Neuronal stem cell (in vitro differentiated cells): ENCODE results near the gene OR13J1.

Source experiments
- DNase-seq: peaks from one replicate; pipeline ENCODE4 v3.0.0-alpha.2; 2013; ENCODE audit warnings: low spot score
- H2AFZ ChIP-seq: one replicate; pipeline ENCODE4 v1.6.1; 2013; ENCODE audit warnings: mild to moderate bottlenecking, low read length, inconsistent platforms
- H2AK5ac ChIP-seq: 2 replicates; pipeline ENCODE4 v1.6.1; 2013; ENCODE audit warnings: low read depth, mild to moderate bottlenecking, inconsistent platforms, low read length, moderate library complexity, mixed read lengths
- H2BK120ac ChIP-seq: 2 replicates; pipeline ENCODE4 v1.6.1; 2013; ENCODE audit warnings: low read depth, mild to moderate bottlenecking, inconsistent platforms, low read length, moderate library complexity, mixed read lengths
- H2BK12ac ChIP-seq: one replicate; pipeline ENCODE4 v1.6.1; 2013; ENCODE audit warnings: low read length, inconsistent platforms
- H2BK15ac ChIP-seq: 2 replicates; pipeline ENCODE4 v1.6.1; 2013; ENCODE audit warnings: mild to moderate bottlenecking, low read length, inconsistent platforms, mixed read lengths
- H2BK5ac ChIP-seq: one replicate; pipeline ENCODE4 v1.6.1; 2013; ENCODE audit warnings: inconsistent platforms, mild to moderate bottlenecking, low read length, moderate library complexity
- H3K14ac ChIP-seq: one replicate; pipeline ENCODE4 v1.6.1; 2013; ENCODE audit warnings: low read length, inconsistent platforms
- H3K18ac ChIP-seq: 2 replicates; pipeline ENCODE4 v1.6.1; 2013; ENCODE audit warnings: low read length, inconsistent platforms
- H3K23ac ChIP-seq: 2 replicates; pipeline ENCODE4 v1.6.1; 2013; ENCODE audit warnings: low read depth, mild to moderate bottlenecking, mixed read lengths, low read length, inconsistent platforms; ENCODE audit not compliant: poor library complexity
- H3K27ac ChIP-seq: replicated peaks from 3 replicates; pipeline ENCODE4 v1.5.1; 2013; ENCODE audit warnings: low read length, inconsistent platforms
- H3K27me3 ChIP-seq, 3 experiments: 2 replicates each; pipeline ENCODE4 v1.6.1; 2013; ENCODE audit warnings: low read length in 3 of 3, mild to moderate bottlenecking in 2 of 3, inconsistent platforms in 1 of 3, low read depth in 1 of 3, mixed read lengths in 1 of 3, moderate library complexity in 1 of 3; ENCODE audit not compliant: control insufficient read depth in 3 of 3, insufficient read depth in 3 of 3
- H3K36me3 ChIP-seq, 2 donors: replicated peaks in 1 of 2; 2 replicates each; pipeline ENCODE4 v1.6.1; 2013; ENCODE audit warnings: low read length in 2 of 2; ENCODE audit not compliant: control insufficient read depth in 2 of 2, insufficient read depth in 2 of 2
- H3K4ac ChIP-seq: 2 replicates; pipeline ENCODE4 v1.6.1; 2013; ENCODE audit warnings: inconsistent platforms, mild to moderate bottlenecking, low read length, moderate library complexity
- H3K4me1 ChIP-seq, 2 donors: 1 replicate in 1 of 2; 2 replicates in 1 of 2; pipeline ENCODE4 v1.6.1; 2013; ENCODE audit warnings: low read length in 2 of 2, low read depth in 1 of 2; ENCODE audit not compliant: control insufficient read depth in 2 of 2, insufficient read depth in 1 of 2
- H3K4me2 ChIP-seq: one replicate; pipeline ENCODE4 v1.6.1; 2013; ENCODE audit warnings: mild to moderate bottlenecking, low read length, inconsistent platforms; ENCODE audit not compliant: insufficient read depth, poor library complexity, severe bottlenecking
- H3K4me3 ChIP-seq, 2 donors: 2 replicates each; pipeline ENCODE4 v1.5.1; 2013; ENCODE audit warnings: low read length in 2 of 2, mild to moderate bottlenecking in 2 of 2, inconsistent platforms in 1 of 2, moderate library complexity in 1 of 2
- H3K79me1 ChIP-seq: one replicate; pipeline ENCODE4 v1.6.1; 2013; ENCODE audit warnings: low read depth, mild to moderate bottlenecking, inconsistent platforms, low read length, moderate library complexity
- H3K9ac ChIP-seq: one replicate; pipeline ENCODE4 v1.6.1; 2013; ENCODE audit warnings: mild to moderate bottlenecking, low read depth, low read length, inconsistent platforms; ENCODE audit not compliant: poor library complexity
- H3K9me3 ChIP-seq, 2 donors: replicated peaks in 1 of 2; 2 replicates each; pipeline versions ENCODE3 to v1.6.1; 2013; ENCODE audit warnings: low read length in 2 of 2, mild to moderate bottlenecking in 2 of 2, inconsistent platforms in 1 of 2, low read depth in 1 of 2, mixed read lengths in 1 of 2, moderate library complexity in 1 of 2; ENCODE audit not compliant: control insufficient read depth in 2 of 2, insufficient read depth in 1 of 2
- H4K8ac ChIP-seq: one replicate; pipeline ENCODE4 v1.6.1; 2013; ENCODE audit warnings: low read depth, mild to moderate bottlenecking, inconsistent platforms, low read length, moderate library complexity
- H4K91ac ChIP-seq: one replicate; pipeline ENCODE4 v1.6.1; 2013; ENCODE audit warnings: low read length, low read depth, mild to moderate bottlenecking, inconsistent platforms; ENCODE audit not compliant: poor library complexity
- WGBS, 2 donors: extraction: QIAGEN DNeasy Blood & Tissue Kit; methylation state at CpG; one replicate each; pipeline ENCODE4 v1.1.7; 2013; ENCODE audit warnings: missing lambda C conversion rate in 2 of 2, mixed read lengths in 1 of 2; ENCODE audit not compliant: insufficient read length in 2 of 2, insufficient replicate concordance in 1 of 2; ENCODE audit errors: extremely low coverage in 2 of 2; 5-methylcytosine and 5-hydroxymethylcytosine counted together

Gene OR13J1

GRCh38 chr9:35905912-35906679 is 35.9 kb upstream of the OR13J1 start, which contains the start of gene HRCT1:
TSS of gene HRCT1 (plus strand) at chr9:35906202. CDS start at chr9:35906288, 86 bp downstream.
- no peak within 1 kb of the TSS for H3K4me3 ChIP-seq

DNA sequence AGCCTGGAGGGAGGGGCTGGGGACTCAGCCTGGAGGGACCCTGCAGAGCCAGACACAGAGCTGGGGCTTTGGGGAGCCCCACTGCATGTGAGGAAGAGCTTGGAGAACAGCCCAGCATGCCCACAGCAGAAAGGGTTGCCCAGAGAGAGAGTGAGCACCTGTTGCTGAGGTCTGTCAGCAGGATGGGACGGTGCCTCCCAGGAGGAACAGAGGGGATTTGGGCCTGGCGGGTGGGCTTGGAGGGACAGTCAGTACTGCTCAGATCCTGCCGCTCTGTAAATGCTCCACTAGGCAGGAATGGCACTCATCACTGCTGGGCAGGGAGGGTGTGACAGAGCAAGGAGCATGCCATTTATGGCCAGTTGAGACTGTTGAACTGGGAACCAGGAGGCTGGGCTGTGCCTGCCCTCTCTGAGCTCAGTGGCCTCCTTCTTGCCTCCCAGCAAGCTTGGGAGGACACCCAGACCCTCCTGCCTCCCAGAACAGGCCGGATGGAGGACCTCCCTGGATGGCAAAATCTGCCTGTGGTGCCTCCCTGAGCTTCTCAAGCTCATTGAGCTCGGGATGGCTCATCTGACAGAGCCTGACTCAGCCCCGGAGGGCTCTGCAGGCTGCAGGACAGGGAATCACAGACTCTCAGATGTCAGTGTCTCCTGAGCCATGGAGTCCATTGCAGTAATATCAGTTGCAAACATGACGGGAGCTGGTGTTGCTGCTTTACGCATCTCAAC is 35.0 kb upstream of the OR13J1 start:
- no peak overlapping the region for H3K9ac ChIP-seq
- H2AFZ ChIP-seq, result peak overlapping the region; percentile 54
- no peak overlapping the region for H3K4ac ChIP-seq
- peak overlapping the region; percentile 40 for H2BK5ac ChIP-seq
- no peak overlapping the region for H3K4me3 ChIP-seq
- no peak overlapping the region for H2BK120ac ChIP-seq
- H2BK12ac ChIP-seq, result peak overlapping the region; percentile 77
- no CpG with 5 or more reads among the region's 8 CpGs for WGBS, 2 donors
- peak overlapping the region; percentile 17 for H3K23ac ChIP-seq
- DNase-seq, result no peak
- H3K79me1 ChIP-seq, result no peaks in the 10 kb centered on the region
- H3K27ac ChIP-seq, result no peak overlapping the region
- H4K91ac ChIP-seq, result no peak overlapping the region
- no peaks in the 10 kb centered on the region for H3K9me3 ChIP-seq
- peak overlapping the region; percentile 88 for H2BK15ac ChIP-seq
- peaks cover 0 to 2% (median 0%) of the 10 kb centered on the region in 3 experiments for H3K27me3 ChIP-seq
- peak overlapping the region; percentile 95 for H2AK5ac ChIP-seq
- H3K4me2 ChIP-seq, result no peak overlapping the region
- no peaks in the 10 kb centered on the region for H3K36me3 ChIP-seq
- H3K14ac ChIP-seq, result no peak overlapping the region
- H3K4me1 ChIP-seq, result peaks cover 23 to 50% of the 10 kb centered on the region in 2 donors
- H3K18ac ChIP-seq, result peak overlapping the region; percentile 86
- H4K8ac ChIP-seq, result peak overlapping the region; percentile 66

More at GRCh38 chr9:35905912-35906679, 35.9 kb upstream of the OR13J1 start, which contains the start of gene HRCT1:
- Histone ChIP-seq H3K18ac (peak within 1 kb of the TSS; percentile 91), H3K9me3 (no peaks in the 10 kb centered on the region), H2BK5ac (peak within 1 kb of the TSS; percentile 76), H2AK5ac (peak within 1 kb of the TSS; percentile 99), H2BK12ac (peak within 1 kb of the TSS; percentile 77), H2BK120ac (peak within 1 kb of the TSS; percentile 95), H3K27ac (peak within 1 kb of the TSS; percentile 88), H3K79me1 (no peaks in the 10 kb centered on the region), H2BK15ac (peak within 1 kb of the TSS; percentile 88), H4K8ac (peak within 1 kb of the TSS; percentile 68), H3K14ac (peak within 1 kb of the TSS; percentile 48), H3K4ac (peak within 1 kb of the TSS; percentile 39), H3K23ac (peak within 1 kb of the TSS; percentile 23), H3K36me3 (no peaks in the 10 kb centered on the region), H3K9ac (peak within 1 kb of the TSS; percentile 61), H3K4me2 (no peak within 1 kb of the TSS), H4K91ac (peak within 1 kb of the TSS; percentile 64), H2AFZ (peak within 1 kb of the TSS; percentile 87), H3K27me3 (peaks cover 0 to 2% (median 0%) of the 10 kb centered on the region in 3 experiments), H3K4me1 (peaks cover 23 to 50% of the 10 kb centered on the region in 2 donors)
- no CpG with 5 or more reads among the region's 30 CpGs for WGBS, 2 donors
- no peak for DNase-seq

GRCh38 chr9:35904338-35904737 is 34.1 kb upstream of the OR13J1 start:
- DNase-seq, result no peak
- no CpG with 5 or more reads among the region's 8 CpGs for WGBS, 2 donors

DNA sequence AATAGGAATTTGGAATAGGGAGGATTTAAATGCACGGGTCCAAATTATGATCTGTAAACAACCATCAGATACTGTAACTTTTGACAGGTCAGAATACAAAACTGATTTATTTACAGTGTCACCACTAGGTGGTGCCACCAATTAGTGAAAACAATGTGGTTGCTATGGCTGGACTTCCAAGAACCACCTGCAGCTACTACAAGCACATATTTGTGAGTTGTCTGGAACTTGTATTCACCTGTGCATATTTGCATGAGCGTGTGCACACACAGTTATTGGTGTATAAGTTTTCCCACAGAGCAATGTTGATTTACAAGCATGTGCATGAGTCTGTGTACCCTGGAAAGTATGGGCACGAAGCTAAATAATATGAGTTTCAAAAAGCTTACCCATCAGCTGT is 32.8 kb upstream of the OR13J1 start:
- no peak overlapping the region for H3K23ac ChIP-seq
- H3K18ac ChIP-seq, result no peak overlapping the region
- no peak overlapping the region for H3K9ac ChIP-seq
- no peak overlapping the region for H4K91ac ChIP-seq
- no peaks in the 10 kb centered on the region for H3K79me1 ChIP-seq
- peaks cover 0 to 3% (median 2%) of the 10 kb centered on the region in 3 experiments for H3K27me3 ChIP-seq
- no peak overlapping the region for H3K4ac ChIP-seq
- H3K4me3 ChIP-seq, result no peak overlapping the region
- no peak overlapping the region for H2BK120ac ChIP-seq
- no peak overlapping the region for H4K8ac ChIP-seq
- H3K9me3 ChIP-seq, result no peaks in the 10 kb centered on the region
- no peak overlapping the region for H2AK5ac ChIP-seq
- no peak overlapping the region for H3K14ac ChIP-seq
- no CpG with 5 or more reads among the region's 3 CpGs for WGBS, 2 donors
- H3K27ac ChIP-seq, result no peak overlapping the region
- no peak for DNase-seq
- no peak overlapping the region for H2BK5ac ChIP-seq
- no peak overlapping the region for H2BK12ac ChIP-seq
- H3K4me1 ChIP-seq, result peaks cover 15 to 32% of the 10 kb centered on the region in 2 donors
- no peak overlapping the region for H3K4me2 ChIP-seq
- no peaks in the 10 kb centered on the region for H3K36me3 ChIP-seq
- peak overlapping the region; percentile 27 for H2AFZ ChIP-seq
- H2BK15ac ChIP-seq, result no peak overlapping the region

More at GRCh38 chr9:35904338-35904737, 34.1 kb upstream of the OR13J1 start:
- peak overlapping the region; percentile 40 for H2BK5ac ChIP-seq
- H3K9me3 ChIP-seq, result no peaks in the 10 kb centered on the region
- no peak overlapping the region for H3K27ac ChIP-seq
- H2AK5ac ChIP-seq, result peak overlapping the region; percentile 94
- no peak overlapping the region for H3K9ac ChIP-seq
- H3K23ac ChIP-seq, result no peak overlapping the region
- H3K14ac ChIP-seq, result no peak overlapping the region
- H3K79me1 ChIP-seq, result no peaks in the 10 kb centered on the region
- H2BK120ac ChIP-seq, result no peak overlapping the region
- no peak overlapping the region for H3K4ac ChIP-seq
- no peak overlapping the region for H3K4me3 ChIP-seq
- peak overlapping the region; percentile 53 for H3K18ac ChIP-seq
- peaks cover 0 to 2% (median 0%) of the 10 kb centered on the region in 3 experiments for H3K27me3 ChIP-seq
- H2BK12ac ChIP-seq, result no peak overlapping the region
- H2AFZ ChIP-seq, result peak overlapping the region; percentile 54
- no peaks in the 10 kb centered on the region for H3K36me3 ChIP-seq
- peak overlapping the region; percentile 51 for H2BK15ac ChIP-seq
- no peak overlapping the region for H3K4me2 ChIP-seq
- no peak overlapping the region for H4K8ac ChIP-seq
- H3K4me1 ChIP-seq, result peaks cover 23 to 43% of the 10 kb centered on the region in 2 donors
- H4K91ac ChIP-seq, result no peak overlapping the region
